T-helper 9 cell (primary cell): ENCODE results near the gene FBXL2.
"Not testable (repeated sequence)": the region's sequence is repeated elsewhere in the genome, so short reads cannot be mapped to it uniquely, and the experiment has no call there.

Source experiments
- DNase-seq: peaks from one replicate; pipeline ENCODE4 v3.0.0-alpha.2; 2020

Gene FBXL2

DNA sequence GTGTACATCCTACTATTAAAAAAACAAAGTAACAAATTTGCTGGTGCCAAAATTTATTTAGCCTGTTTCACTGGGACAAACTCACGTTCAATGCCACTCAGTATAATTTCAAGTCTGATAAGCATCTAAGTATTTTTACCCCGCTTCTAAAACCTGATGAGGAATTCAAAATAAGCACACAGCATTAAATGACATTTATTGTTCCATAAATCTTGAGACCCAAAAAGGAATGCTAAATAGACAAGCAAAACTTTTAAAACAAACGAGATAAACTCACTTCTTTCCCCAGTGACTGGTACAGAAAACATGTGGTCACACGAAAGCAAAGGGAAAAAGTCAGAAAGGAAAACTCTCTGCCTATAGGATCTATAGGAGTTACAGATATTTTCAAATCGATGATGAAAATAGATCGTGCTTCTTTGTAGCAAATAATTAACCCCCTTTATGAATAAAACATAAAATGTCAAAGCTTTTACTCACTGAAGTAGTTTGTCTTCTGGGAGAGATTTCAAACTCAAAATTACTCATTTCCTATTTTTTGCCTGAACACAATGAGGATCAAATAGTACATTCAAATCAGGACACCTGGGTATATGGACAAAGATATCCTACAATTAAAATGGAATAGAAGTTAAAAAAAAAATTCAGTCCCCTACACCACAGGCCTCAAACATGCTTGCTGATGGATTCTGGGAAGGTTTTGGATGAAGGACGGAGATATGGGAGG is 111.3 kb downstream of the FBXL2 start:
- DNase-seq = no peak

- no peak for DNase-seq
Measured at GRCh38 chr3:33389908-33390307, 112.7 kb downstream of the FBXL2 start.

DNA sequence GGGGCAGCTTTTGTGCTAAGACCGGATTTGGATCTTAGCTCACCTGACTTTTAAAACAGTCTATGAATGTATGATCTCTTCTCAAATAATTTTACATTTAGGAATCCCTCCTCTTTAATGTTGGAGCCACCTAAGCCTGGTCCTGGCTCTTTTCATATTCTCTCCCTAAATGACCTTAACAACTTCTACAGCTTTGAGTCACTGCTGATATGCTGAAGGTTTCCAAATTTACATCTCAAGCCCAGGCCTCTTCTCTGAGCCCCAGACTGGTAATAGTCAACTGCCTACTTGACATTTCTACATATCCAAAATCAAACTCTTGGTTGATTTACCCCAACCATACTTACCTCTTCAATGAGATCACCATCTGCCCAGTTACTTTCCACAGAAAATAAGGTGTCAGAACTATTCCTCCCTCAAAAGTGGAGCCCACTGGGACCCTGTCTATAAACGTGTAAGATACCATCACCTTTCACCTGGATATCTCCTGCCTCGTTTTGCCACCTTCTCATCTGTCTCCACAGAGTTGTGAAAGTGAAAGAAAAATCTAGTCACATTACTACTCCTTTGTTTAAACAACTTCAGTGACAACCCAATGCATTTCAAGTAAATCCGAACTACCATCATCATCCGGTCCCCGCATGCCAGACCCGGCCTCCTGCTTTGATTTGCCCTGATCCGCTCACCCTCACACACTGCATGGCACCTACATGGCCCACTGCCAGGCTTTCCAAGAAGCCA is 114.2 kb downstream of the FBXL2 start:
- no peak for DNase-seq

DNA sequence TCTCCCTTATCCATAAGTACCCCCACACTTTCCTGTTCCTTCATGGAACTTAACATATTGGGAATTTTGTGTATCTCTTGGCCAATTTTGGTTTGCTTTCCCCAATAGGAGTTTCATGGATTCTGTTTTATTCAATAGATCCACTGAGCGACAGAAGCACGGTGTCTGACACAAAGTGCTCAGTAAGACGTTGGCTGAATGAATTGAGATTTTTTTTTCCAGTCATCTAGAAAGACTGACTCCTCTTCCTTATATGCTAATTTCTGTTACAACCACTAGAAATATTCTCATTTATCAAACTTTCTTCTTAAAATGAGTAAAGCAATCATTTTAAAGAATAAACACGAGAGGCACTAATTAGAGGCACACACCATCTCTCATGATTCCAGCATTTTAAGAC is 114.9 kb downstream of the FBXL2 start:
- DNase-seq = no peak

- no peak for DNase-seq
Measured at GRCh38 chr3:33392703-33393125, 115.5 kb downstream of the FBXL2 start.

- DNase-seq = no peak
Measured at GRCh38 chr3:33394403-33395054, 117.3 kb downstream of the FBXL2 start.

- no peak for DNase-seq
Measured at GRCh38 chr3:33395900-33396299, 118.7 kb downstream of the FBXL2 start.

DNA sequence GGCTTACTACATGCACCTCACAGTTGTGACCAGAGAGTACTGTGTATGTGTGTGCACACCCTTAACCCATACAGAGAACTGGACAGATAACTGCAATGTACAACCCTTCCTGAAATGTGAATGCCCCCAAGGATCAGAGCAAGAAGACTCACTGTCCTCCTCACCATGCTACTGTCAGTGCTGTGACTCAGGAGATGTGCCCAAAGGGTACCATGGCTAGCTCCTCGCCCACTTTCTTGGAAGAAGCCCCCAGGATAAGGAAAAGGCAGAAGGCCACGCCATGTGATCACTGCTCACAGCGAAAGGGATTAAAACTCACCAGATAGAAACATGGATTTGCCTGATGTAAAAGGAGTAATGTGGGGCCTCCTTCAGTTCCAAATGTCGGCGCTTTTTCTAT is 121.2 kb downstream of the FBXL2 start:
- DNase-seq = no peak

GRCh38 chr3:33401781-33402180 is 124.5 kb downstream of the FBXL2 start:
- DNase-seq = no peak

- DNase-seq = no peak
Measured at GRCh38 chr3:33402936-33403335, 125.7 kb downstream of the FBXL2 start.

DNA sequence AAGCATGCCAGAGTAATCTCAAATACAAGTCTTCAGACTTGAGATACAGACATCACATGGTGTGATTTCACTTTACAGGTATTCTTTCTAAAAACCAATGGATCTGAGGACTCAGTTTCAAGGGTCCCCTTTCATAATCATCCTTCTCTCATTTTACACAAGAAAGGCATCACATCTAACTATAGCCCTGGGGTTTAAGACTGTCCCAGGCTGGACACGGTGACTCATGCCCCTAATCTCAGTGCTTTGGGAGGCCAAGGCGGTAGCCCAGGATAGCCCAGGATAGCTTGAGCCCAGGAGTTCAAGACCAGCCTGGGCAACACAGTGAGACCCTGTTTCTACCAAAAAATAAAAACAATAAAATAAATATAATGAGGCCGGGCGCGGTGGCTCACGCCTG is 126.5 kb downstream of the FBXL2 start:
- DNase-seq = no peak

DNA sequence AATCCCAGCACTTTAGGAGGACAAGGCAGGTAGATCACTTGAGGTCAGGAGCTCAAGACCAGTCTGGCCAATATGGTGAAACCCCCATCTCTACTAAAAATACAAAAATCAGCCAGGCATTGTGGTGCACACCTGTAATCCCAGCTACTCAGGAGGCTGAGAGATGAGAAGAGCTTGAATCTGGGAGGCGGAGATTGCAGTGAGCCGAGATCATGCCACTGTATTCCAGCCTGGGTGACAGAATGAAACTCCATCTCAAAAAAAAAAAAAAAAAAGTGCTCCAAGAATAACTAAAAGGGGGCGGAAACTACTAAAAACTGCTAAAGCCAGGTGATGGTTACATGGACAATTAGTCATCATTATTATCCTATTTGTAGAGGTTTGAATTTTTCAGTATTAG is 133.6 kb downstream of the FBXL2 start:
- not testable (repeated sequence) for DNase-seq

- DNase-seq = no peak
Measured at GRCh38 chr3:33417066-33417673, 139.9 kb downstream of the FBXL2 start.

DNA sequence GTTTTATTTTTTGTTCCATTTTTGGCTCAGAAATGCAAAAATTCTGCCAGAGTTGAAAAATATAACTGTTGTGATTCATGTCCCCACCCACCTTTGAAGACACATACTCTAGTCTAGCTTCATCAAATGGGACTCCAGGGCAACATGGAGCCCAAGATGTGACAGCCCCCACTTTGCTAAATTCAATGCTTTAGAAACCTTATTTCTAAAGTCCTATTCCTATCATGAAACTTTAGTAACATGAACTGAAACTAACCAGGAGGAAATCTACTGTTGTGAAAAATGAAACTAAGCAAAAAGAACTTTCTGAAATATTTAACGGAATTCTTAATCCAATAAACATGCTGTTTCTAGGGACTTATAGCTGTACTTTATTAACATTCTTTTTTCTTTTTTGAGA is 142.7 kb downstream of the FBXL2 start:
- no peak for DNase-seq

DNA sequence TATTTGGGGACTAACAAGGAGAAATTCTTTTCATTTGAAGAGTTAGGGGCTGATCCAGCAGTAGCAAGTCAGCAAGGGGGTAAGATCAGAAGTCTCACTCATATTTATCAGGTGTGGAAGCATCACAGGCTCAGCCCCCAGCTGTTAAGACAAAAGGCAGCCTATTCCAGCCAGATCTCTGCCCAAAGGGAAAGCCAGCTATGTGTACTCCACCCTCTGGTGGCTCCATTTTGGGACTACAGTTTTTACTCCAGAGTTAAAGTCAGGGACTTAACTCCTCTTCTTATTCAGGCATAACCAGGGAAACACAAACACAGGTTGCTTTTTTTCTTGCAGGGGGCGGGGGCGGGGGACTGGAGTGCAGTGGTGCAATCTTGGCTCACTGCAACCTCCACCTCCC is 143.7 kb downstream of the FBXL2 start:
- no peak for DNase-seq

- no peak for DNase-seq
Measured at GRCh38 chr3:33424606-33425452, 147.6 kb downstream of the FBXL2 start.

DNA sequence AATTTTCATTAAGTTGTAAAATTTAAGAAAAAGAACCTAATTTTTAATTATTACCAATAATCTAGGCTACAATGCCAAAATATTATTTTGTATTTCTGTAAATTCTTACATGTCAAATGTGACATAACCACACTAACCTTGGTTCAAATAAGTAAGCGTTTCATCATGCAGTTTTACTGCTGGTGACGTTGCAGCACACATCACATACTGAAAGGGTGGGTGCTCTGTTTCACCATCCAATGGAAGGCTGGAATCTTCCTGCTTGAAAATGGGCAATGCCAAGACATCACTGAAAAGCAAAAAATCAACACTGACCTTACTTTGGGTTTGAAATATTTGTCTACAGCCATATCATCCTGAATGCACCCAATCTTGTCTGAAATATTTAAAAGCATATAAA is 148.2 kb downstream of the FBXL2 start:
- DNase-seq = no peak

DNA sequence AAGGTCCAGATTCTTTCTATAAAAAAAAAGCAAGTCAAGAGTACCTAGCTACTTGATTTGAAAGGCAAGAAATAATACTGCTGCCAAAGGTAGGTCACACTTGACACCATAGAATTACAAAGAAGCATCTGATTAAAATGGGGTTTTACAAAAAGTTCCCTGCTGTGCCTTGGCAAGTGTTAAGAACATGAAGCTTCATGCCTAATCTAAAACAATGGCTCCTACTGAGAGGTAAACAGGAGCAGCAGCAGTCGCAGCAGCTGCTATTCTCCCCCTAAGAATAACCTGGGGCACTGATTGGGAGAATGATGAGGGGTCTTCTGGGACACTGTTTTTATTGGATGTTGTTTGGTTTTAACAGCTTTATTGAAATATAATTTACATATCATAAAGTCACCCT is 148.8 kb downstream of the FBXL2 start:
- DNase-seq = no peak

GRCh38 chr3:33426630-33427317 is 149.5 kb downstream of the FBXL2 start:
- DNase-seq = no peak

- DNase-seq = no peak
Measured at GRCh38 chr3:33428734-33429133, 151.5 kb downstream of the FBXL2 start.

DNA sequence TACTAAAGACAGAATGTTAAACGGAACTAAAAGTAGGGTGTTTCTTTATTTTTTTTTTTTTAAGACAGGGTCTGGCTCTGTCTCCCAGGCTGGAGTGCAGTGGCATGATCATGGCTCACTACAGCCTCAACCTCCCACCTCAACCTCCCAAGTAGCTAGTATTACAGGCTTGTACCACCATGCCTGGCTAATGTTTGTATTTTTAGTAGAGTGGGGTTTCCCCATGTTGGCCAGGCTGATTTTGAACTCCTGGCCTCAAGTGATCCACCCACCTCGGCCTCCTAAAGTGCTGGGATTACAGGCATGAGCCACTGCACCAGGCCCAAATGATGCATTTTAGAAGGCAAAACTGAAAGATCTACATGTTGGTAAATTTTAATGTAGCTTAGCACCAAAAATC is 152.1 kb downstream of the FBXL2 start:
- not testable (repeated sequence) for DNase-seq

GRCh38 chr3:33430061-33430460 is 152.8 kb downstream of the FBXL2 start:
- DNase-seq = no peak
